Measurements from ENCODE around the gene RASA4B. TPM values are rescaled to one million over a fixed set of nuclear protein-coding genes. Genes with fewer than 3 reads are reported as not detected.

Gene RASA4B
- total and polyA plus RNA-seq, 2 of the 4 experiments (the other 2 are of a cell fraction): 1.8 to 7.7 TPM

DNA sequence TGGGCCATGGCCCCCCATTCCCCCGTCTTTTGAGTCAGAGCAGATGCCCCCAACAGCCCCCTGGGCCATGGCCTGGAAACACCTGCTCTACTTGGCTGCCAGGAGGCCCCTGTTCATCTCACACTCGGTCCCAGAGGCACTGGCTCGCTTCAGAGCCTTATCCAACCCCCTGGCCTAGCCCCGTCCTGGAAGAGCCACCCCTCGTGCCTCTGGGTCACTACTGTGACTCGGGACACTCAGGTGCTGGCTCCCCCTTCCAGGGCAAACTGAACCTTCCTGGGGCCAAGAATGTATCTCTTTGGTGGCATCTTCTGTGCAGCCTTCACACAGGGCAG, 45.8 kb downstream of the RASA4B start:
- H3K36me3 ChIP-seq (ENCODE audit: control insufficient read depth, insufficient read depth, low read length): peaks cover 38% of the 10 kb centered on the region

More for the DNA sequence above, 45.8 kb downstream of the RASA4B start:
- Histone ChIP-seq H2BK120ac (ENCODE audit: low read depth, low read length) (no peak overlapping the region), H2BK5ac (ENCODE audit: low read depth, low read length, poor library complexity, severe bottlenecking) (no peak overlapping the region), H3K4me3 (ENCODE audit: insufficient read depth, low read depth, low read length) (no peak overlapping the region), H3K14ac (replicated peaks; ENCODE audit: low read depth, low read length) (no peak overlapping the region), H3K9me1 (ENCODE audit: insufficient read depth, low read length) (0 out of 2 replicates have a peak, but pooled peaks cover 2% of the 10 kb centered on the region), H2AK9ac (replicated peaks; ENCODE audit: low read depth, low read length, poor library complexity) (no peak overlapping the region), H3K9ac (ENCODE audit: low read depth, low read length) (no peak overlapping the region), H3K56ac (ENCODE audit: extremely low read depth, insufficient read depth, low read length) (no peak overlapping the region), H4K5ac (ENCODE audit: low read depth, low read length) (no peak overlapping the region), H3K4ac (ENCODE audit: low read depth, low read length) (no peak overlapping the region), H2AK5ac (ENCODE audit: low read depth, low read length) (no peak overlapping the region), H3K4me1 (ENCODE audit: control insufficient read depth, insufficient read depth, low read length) (no peaks in the 10 kb centered on the region; the same call in 1 of the 2 replicates), H4K91ac (ENCODE audit: insufficient read depth, low read depth, low read length) (no peak overlapping the region), H4K20me1 (ENCODE audit: insufficient read depth, low read length) (peaks cover 5% of the 10 kb centered on the region; the same call in 1 of the 2 replicates), H2BK20ac (ENCODE audit: low read depth, low read length) (no peak overlapping the region), H2AFZ (replicated peaks; ENCODE audit: low read length, poor library complexity) (no peak overlapping the region), H2BK15ac (ENCODE audit: low read depth, low read length) (no peak overlapping the region), H3K9me3 (ENCODE audit: control insufficient read depth, insufficient read depth, low read length) (no peaks in the 10 kb centered on the region), H3K27ac (ENCODE audit: insufficient read depth, low read length) (no peak overlapping the region), H3K27me3 (ENCODE audit: control insufficient read depth, insufficient read depth, low read length) (no peaks in the 10 kb centered on the region), H3K4me2 (ENCODE audit: low read depth, low read length) (no peak overlapping the region), H3K18ac (ENCODE audit: low read depth, low read length) (no peak overlapping the region), H3K79me1 (ENCODE audit: low read depth in 1 of 2, low read length in 2 of 2) (peaks cover 2 to 14% of the 10 kb centered on the region in 2 experiments), H3K23ac (ENCODE audit: low read depth, low read length) (no peak overlapping the region), H4K8ac (ENCODE audit: low read depth in 2 of 2, low read length in 2 of 2) (no peak overlapping the region)
- CTCF ChIA-PET: no interaction called here
- intact Hi-C loops (cut with micrococcal nuclease): no loop called here
- no TSS peak for BruUV-seq (replicated peaks)
- TF ChIP-seq POLR2A (IDR thresholded peaks at IDR 0.05; ENCODE audit: low read depth, low read length) (no peak), CEBPB (IDR thresholded peaks at IDR 0.05; ENCODE audit: low read depth, low read length) (no peak), NFE2L2 (IDR thresholded peaks at IDR 0.05; ENCODE audit: low read depth, low read length) (no peak), MXI1 (IDR thresholded peaks at IDR 0.05; ENCODE audit: borderline replicate concordance, low read depth, low read length) (no peak), BHLHE40 (IDR thresholded peaks at IDR 0.05; ENCODE audit: low read depth, low read length) (no peak), RAD21 (IDR thresholded peaks at IDR 0.05; ENCODE audit: low read length) (no peak), RCOR1 (IDR thresholded peaks at IDR 0.05; ENCODE audit: insufficient replicate concordance, low read length) (no peak), RFX5 (IDR thresholded peaks at IDR 0.05; ENCODE audit: low read depth, low read length) (no peak), CHD1 (IDR thresholded peaks at IDR 0.05; ENCODE audit: low read depth, low read length) (no peak), MAZ (IDR thresholded peaks at IDR 0.05; ENCODE audit: borderline replicate concordance, low read depth, low read length) (no peak), FOS (IDR thresholded peaks at IDR 0.05; ENCODE audit: low read depth, low read length) (no peak), SMC3 (IDR thresholded peaks at IDR 0.05; ENCODE audit: low read depth, low read length) (no peak), MAFK (IDR thresholded peaks at IDR 0.05; ENCODE audit: low read depth, low read length) (no peak)
- TF ChIP-seq, protein P1, sequence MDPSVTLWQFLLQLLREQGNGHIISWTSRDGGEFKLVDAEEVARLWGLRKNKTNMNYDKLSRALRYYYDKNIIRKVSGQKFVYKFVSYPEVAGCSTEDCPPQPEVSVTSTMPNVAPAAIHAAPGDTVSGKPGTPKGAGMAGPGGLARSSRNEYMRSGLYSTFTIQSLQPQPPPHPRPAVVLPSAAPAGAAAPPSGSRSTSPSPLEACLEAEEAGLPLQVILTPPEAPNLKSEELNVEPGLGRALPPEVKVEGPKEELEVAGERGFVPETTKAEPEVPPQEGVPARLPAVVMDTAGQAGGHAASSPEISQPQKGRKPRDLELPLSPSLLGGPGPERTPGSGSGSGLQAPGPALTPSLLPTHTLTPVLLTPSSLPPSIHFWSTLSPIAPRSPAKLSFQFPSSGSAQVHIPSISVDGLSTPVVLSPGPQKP (IDR thresholded peaks at IDR 0.05; ENCODE audit: borderline replicate concordance, low read depth, low read length): no peak
- TF ChIP-seq, protein P2, sequence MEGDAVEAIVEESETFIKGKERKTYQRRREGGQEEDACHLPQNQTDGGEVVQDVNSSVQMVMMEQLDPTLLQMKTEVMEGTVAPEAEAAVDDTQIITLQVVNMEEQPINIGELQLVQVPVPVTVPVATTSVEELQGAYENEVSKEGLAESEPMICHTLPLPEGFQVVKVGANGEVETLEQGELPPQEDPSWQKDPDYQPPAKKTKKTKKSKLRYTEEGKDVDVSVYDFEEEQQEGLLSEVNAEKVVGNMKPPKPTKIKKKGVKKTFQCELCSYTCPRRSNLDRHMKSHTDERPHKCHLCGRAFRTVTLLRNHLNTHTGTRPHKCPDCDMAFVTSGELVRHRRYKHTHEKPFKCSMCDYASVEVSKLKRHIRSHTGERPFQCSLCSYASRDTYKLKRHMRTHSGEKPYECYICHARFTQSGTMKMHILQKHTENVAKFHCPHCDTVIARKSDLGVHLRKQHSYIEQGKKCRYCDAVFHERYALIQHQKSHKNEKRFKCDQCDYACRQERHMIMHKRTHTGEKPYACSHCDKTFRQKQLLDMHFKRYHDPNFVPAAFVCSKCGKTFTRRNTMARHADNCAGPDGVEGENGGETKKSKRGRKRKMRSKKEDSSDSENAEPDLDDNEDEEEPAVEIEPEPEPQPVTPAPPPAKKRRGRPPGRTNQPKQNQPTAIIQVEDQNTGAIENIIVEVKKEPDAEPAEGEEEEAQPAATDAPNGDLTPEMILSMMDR (conservative IDR thresholded peaks at IDR 0.05; ENCODE audit: low read depth, low read length): no peak
- TF ChIP-seq, protein P3, sequence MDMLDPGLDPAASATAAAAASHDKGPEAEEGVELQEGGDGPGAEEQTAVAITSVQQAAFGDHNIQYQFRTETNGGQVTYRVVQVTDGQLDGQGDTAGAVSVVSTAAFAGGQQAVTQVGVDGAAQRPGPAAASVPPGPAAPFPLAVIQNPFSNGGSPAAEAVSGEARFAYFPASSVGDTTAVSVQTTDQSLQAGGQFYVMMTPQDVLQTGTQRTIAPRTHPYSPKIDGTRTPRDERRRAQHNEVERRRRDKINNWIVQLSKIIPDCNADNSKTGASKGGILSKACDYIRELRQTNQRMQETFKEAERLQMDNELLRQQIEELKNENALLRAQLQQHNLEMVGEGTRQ (IDR thresholded peaks at IDR 0.05; ENCODE audit: low read depth, low read length): no peak
- 100% methylated on average over 1 of the region's 6 CpGs; no CpG with 5 or more reads in 1 of the 2 experiments for WGBS, 2 experiments (ENCODE audit: extremely low coverage in 2 of 2, insufficient read length in 1 of 2)
- dilution Hi-C loops (cut with HindIII; ENCODE audit: low sequenced_read_pairs, unreplicated experiment): no loop called here
- ATAC-seq (ENCODE audit: low read depth): no peak
- POLR2A ChIA-PET (ENCODE audit: unreplicated experiment): no interaction called here
- in situ Hi-C loops (cut with MboI; ENCODE audit: low sequenced_read_pairs): no loop called here
- DNase-seq: no peak
